Astrocyte (in vitro differentiated cells and primary cell): ENCODE measurements around the gene NEMP2. TPM values are rescaled to one million over a fixed set of nuclear protein-coding genes. Genes with fewer than 3 reads are reported as not detected.

ENCODE experiments used
- DNase-seq: peaks from one replicate; pipeline ENCODE4 v3.0.0-alpha.2; 2010; ENCODE audit warnings: low read depth
- FAIRE-seq: peaks from 2 replicates; lab custom pipeline; 2011; peaks lifted over from hg19 to GRCh38; lab: Jason Lieb, UNC
- H2AFZ ChIP-seq: 2 replicates; pipeline ENCODE4 v1.6.0; 2012; ENCODE audit warnings: low read depth, low read length, inconsistent platforms
- H3K27ac ChIP-seq: 2 replicates; pipeline ENCODE4 v1.5.1; 2011; ENCODE audit warnings: low read depth, low read length, inconsistent platforms
- H3K27me3 ChIP-seq: 2 replicates; pipeline ENCODE4 v1.6.0; 2011; ENCODE audit warnings: low read length, inconsistent platforms; ENCODE audit not compliant: insufficient read depth
- H3K36me3 ChIP-seq: 2 replicates; pipeline ENCODE4 v1.5.1; 2011; ENCODE audit warnings: low read length, inconsistent platforms; ENCODE audit not compliant: insufficient read depth
- H3K4me1 ChIP-seq: 2 replicates; pipeline ENCODE4 v1.5.1; 2011; ENCODE audit warnings: low read length, inconsistent platforms; ENCODE audit not compliant: insufficient read depth
- H3K4me2 ChIP-seq: 2 replicates; pipeline ENCODE4 v1.6.0; 2012; ENCODE audit warnings: low read length, inconsistent platforms
- H3K4me3 ChIP-seq: 2 replicates; pipeline ENCODE4 v1.5.1; 2011; ENCODE audit warnings: low read depth, mild to moderate bottlenecking, low read length, inconsistent platforms; ENCODE audit not compliant: insufficient read depth
- H3K79me2 ChIP-seq: 2 replicates; pipeline ENCODE4 v1.6.0; 2012; ENCODE audit warnings: mild to moderate bottlenecking, low read length, inconsistent platforms; ENCODE audit not compliant: insufficient read depth
- H3K9ac ChIP-seq: 2 replicates; pipeline ENCODE4 v1.6.0; 2012; ENCODE audit warnings: mild to moderate bottlenecking, low read length, inconsistent platforms
- H3K9me3 ChIP-seq: 2 replicates; pipeline ENCODE4 v1.5.1; 2012; ENCODE audit warnings: low read depth, mild to moderate bottlenecking, low read length, inconsistent platforms; ENCODE audit not compliant: insufficient read depth
- H4K20me1 ChIP-seq: 2 replicates; pipeline ENCODE4 v1.6.0; 2012; ENCODE audit warnings: low read length, inconsistent platforms; ENCODE audit not compliant: insufficient read depth
- H3K27ac Mint-ChIP-seq: one replicate; pipeline ENCODE4 v1.8.0; 2021; ENCODE audit warnings: mild to moderate bottlenecking, mixed read lengths; ENCODE audit not compliant: unreplicated experiment
- H3K27me3 Mint-ChIP-seq: one replicate; pipeline ENCODE4 v1.8.0; 2021; ENCODE audit warnings: low read depth, mixed read lengths; ENCODE audit not compliant: unreplicated experiment
- H3K36me3 Mint-ChIP-seq: one replicate; pipeline ENCODE4 v1.8.0; 2021; ENCODE audit warnings: low read depth, mixed read lengths; ENCODE audit not compliant: unreplicated experiment
- H3K4me1 Mint-ChIP-seq: one replicate; pipeline ENCODE4 v1.8.0; 2021; ENCODE audit warnings: low read depth, mixed read lengths; ENCODE audit not compliant: unreplicated experiment
- H3K4me3 Mint-ChIP-seq: one replicate; pipeline ENCODE4 v1.8.0; 2021; ENCODE audit warnings: mild to moderate bottlenecking, moderate library complexity, mixed read lengths; ENCODE audit not compliant: unreplicated experiment
- H3K9me3 Mint-ChIP-seq: one replicate; pipeline ENCODE4 v1.8.0; 2021; ENCODE audit warnings: mild to moderate bottlenecking, mixed read lengths; ENCODE audit not compliant: unreplicated experiment
- CTCF ChIP-seq: IDR thresholded peaks from 2 replicates; pipeline ENCODE4 v1.5.1; 2011; ENCODE audit warnings: low read depth, mild to moderate bottlenecking, inconsistent platforms, low read length, moderate library complexity; ENCODE audit not compliant: insufficient read depth
- EZH2 ChIP-seq: IDR thresholded peaks from 2 replicates; pipeline ENCODE4 v1.6.1; 2012; ENCODE audit warnings: mild to moderate bottlenecking, low read length, inconsistent platforms; ENCODE audit not compliant: insufficient read depth
- total RNA-seq: library from RNA; stranded (reverse); gene quantifications from 2 replicates; pipeline ENCODE4 v1.2.1, GENCODE V29; 2021

NEMP2 gene
- total RNA-seq, 1 donor from 2014 or later: 2.7 TPM

GRCh38 chr2:190467575-190468083 lies 66.9 kb downstream of the NEMP2 start:
- Mint-ChIP-seq H3K9me3 (peaks cover 7% of the 10 kb centered on the region), H3K36me3 (peaks cover 3% of the 10 kb centered on the region), H3K4me3 (no peak overlapping the region), H3K27me3 (no peaks in the 10 kb centered on the region), H3K4me1 (peaks cover 4% of the 10 kb centered on the region), H3K27ac (no peak overlapping the region)
- DNase-seq: peak; percentile 27
- Histone ChIP-seq H3K27ac (no peak overlapping the region), H3K9ac (no peak overlapping the region), H3K36me3 (no peaks in the 10 kb centered on the region), H2AFZ (no peak overlapping the region), H3K4me2 (no peak overlapping the region), H3K9me3 (no peaks in the 10 kb centered on the region), H3K4me3 (no peak overlapping the region), H3K79me2 (no peaks in the 10 kb centered on the region), H4K20me1 (no peaks in the 10 kb centered on the region), H3K27me3 (no peaks in the 10 kb centered on the region), H3K4me1 (peaks cover 12% of the 10 kb centered on the region)
- TF ChIP-seq CTCF: no peak
- no peak for TF ChIP-seq EZH2
- FAIRE-seq: no peak

- no peak overlapping the region for H3K4me3 ChIP-seq
- peaks cover 12% of the 10 kb centered on the region for H3K4me1 ChIP-seq
- no peak overlapping the region for H3K27ac Mint-ChIP-seq
- H3K9me3 Mint-ChIP-seq: peaks cover 1% of the 10 kb centered on the region
- DNase-seq: no peak
- H3K4me3 Mint-ChIP-seq: no peak overlapping the region
- H3K4me1 Mint-ChIP-seq: peaks cover 4% of the 10 kb centered on the region
- TF ChIP-seq EZH2: no peak
- TF ChIP-seq CTCF: no peak
- peaks cover 3% of the 10 kb centered on the region for H3K36me3 Mint-ChIP-seq
- H3K9ac ChIP-seq: no peak overlapping the region
- H3K4me2 ChIP-seq: no peak overlapping the region
- no peaks in the 10 kb centered on the region for H3K27me3 ChIP-seq
- H3K79me2 ChIP-seq: no peaks in the 10 kb centered on the region
- no peaks in the 10 kb centered on the region for H3K36me3 ChIP-seq
- FAIRE-seq: no peak
- H2AFZ ChIP-seq: no peak overlapping the region
- H4K20me1 ChIP-seq: no peaks in the 10 kb centered on the region
- no peaks in the 10 kb centered on the region for H3K27me3 Mint-ChIP-seq
- H3K27ac ChIP-seq: no peak overlapping the region
- H3K9me3 ChIP-seq: no peaks in the 10 kb centered on the region
Observed at GRCh38 chr2:190466819-190467446, 67.6 kb downstream of the NEMP2 start.

GRCh38 chr2:190465060-190465459 lies 69.5 kb downstream of the NEMP2 start:
- Histone ChIP-seq H3K9me3 (no peaks in the 10 kb centered on the region), H3K4me2 (no peak overlapping the region), H3K27ac (no peak overlapping the region), H3K4me1 (peaks cover 12% of the 10 kb centered on the region), H3K27me3 (no peaks in the 10 kb centered on the region), H3K4me3 (no peak overlapping the region), H3K9ac (no peak overlapping the region), H3K36me3 (no peaks in the 10 kb centered on the region), H2AFZ (no peak overlapping the region), H3K79me2 (no peaks in the 10 kb centered on the region), H4K20me1 (no peaks in the 10 kb centered on the region)
- H3K4me3 Mint-ChIP-seq: no peak overlapping the region
- H3K9me3 Mint-ChIP-seq: no peaks in the 10 kb centered on the region
- DNase-seq: no peak
- H3K27me3 Mint-ChIP-seq: no peaks in the 10 kb centered on the region
- TF ChIP-seq EZH2: no peak
- TF ChIP-seq CTCF: no peak
- H3K27ac Mint-ChIP-seq: no peak overlapping the region
- H3K36me3 Mint-ChIP-seq: no peaks in the 10 kb centered on the region
- H3K4me1 Mint-ChIP-seq: peaks cover 4% of the 10 kb centered on the region
- no peak for FAIRE-seq
